HUES64 (cell line): Measurements from ENCODE around the gene SNX24.

Source experiments
- H3K27ac ChIP-seq: 2 replicates; pipeline ENCODE4 v1.7.0; 2013; ENCODE audit warnings: low read depth, low read length, inconsistent platforms
- H3K27me3 ChIP-seq: 2 replicates; pipeline ENCODE4 v1.6.1; 2013; ENCODE audit warnings: mild to moderate bottlenecking, low read length; ENCODE audit not compliant: insufficient read depth
- H3K36me3 ChIP-seq: 2 replicates; pipeline ENCODE4 v1.6.1; 2013; ENCODE audit warnings: mild to moderate bottlenecking, low read length; ENCODE audit not compliant: insufficient read depth
- H3K4me1 ChIP-seq: 2 replicates; pipeline ENCODE4 v1.6.1; 2013; ENCODE audit warnings: mild to moderate bottlenecking, low read length, moderate library complexity; ENCODE audit not compliant: insufficient read depth
- H3K4me3 ChIP-seq: 2 replicates; pipeline ENCODE4 v1.5.1; 2013; ENCODE audit warnings: mild to moderate bottlenecking, low read length, moderate library complexity
- H3K9ac ChIP-seq: 2 replicates; pipeline ENCODE4 v1.6.1; 2013; ENCODE audit warnings: mild to moderate bottlenecking, low read depth, low read length
- H3K9me3 ChIP-seq: 2 replicates; pipeline ENCODE4 v1.6.1; 2013; ENCODE audit warnings: low read depth, low read length; ENCODE audit not compliant: insufficient read depth
- WGBS: fragments of 150-250, 120-280 bp; methylation state at CpG from one replicate; pipeline ENCODE4 v1.1.7; 2013; ENCODE audit warnings: missing lambda C conversion rate; 5-methylcytosine and 5-hydroxymethylcytosine counted together

The SNX24 gene

GRCh38 chr5:122942164-122942914 lies 96.9 kb downstream of the SNX24 start:
- no peak overlapping the region for H3K27ac ChIP-seq
- H3K9me3 ChIP-seq, result no peaks in the 10 kb centered on the region
- H3K9ac ChIP-seq, result no peak overlapping the region
- H3K4me3 ChIP-seq, result no peak overlapping the region
- 85% methylated on average over 7 of the region's 8 CpGs for WGBS
- H3K36me3 ChIP-seq, result no peaks in the 10 kb centered on the region
- peaks cover 12% of the 10 kb centered on the region for H3K4me1 ChIP-seq
- H3K27me3 ChIP-seq, result no peaks in the 10 kb centered on the region

GRCh38 chr5:122943050-122943698 lies 97.8 kb downstream of the SNX24 start:
- 67% methylated on average over 6 of the region's 7 CpGs for WGBS
- peaks cover 8% of the 10 kb centered on the region for H3K4me1 ChIP-seq
- H3K36me3 ChIP-seq, result no peaks in the 10 kb centered on the region
- no peaks in the 10 kb centered on the region for H3K9me3 ChIP-seq
- no peak overlapping the region for H3K27ac ChIP-seq
- no peaks in the 10 kb centered on the region for H3K27me3 ChIP-seq
- no peak overlapping the region for H3K4me3 ChIP-seq
- no peak overlapping the region for H3K9ac ChIP-seq

GRCh38 chr5:122944051-122944450 lies 98.6 kb downstream of the SNX24 start:
- no peaks in the 10 kb centered on the region for H3K9me3 ChIP-seq
- peaks cover 8% of the 10 kb centered on the region for H3K4me1 ChIP-seq
- 95% methylated on average over 1 of the region's 1 CpG for WGBS
- H3K27ac ChIP-seq, result no peak overlapping the region
- H3K27me3 ChIP-seq, result no peaks in the 10 kb centered on the region
- no peak overlapping the region for H3K9ac ChIP-seq
- H3K36me3 ChIP-seq, result no peaks in the 10 kb centered on the region
- H3K4me3 ChIP-seq, result no peak overlapping the region

- H3K4me1 ChIP-seq, result peaks cover 14% of the 10 kb centered on the region
- H3K27me3 ChIP-seq, result no peaks in the 10 kb centered on the region
- no peaks in the 10 kb centered on the region for H3K9me3 ChIP-seq
- no peak overlapping the region for H3K9ac ChIP-seq
- H3K27ac ChIP-seq, result no peak overlapping the region
- no peaks in the 10 kb centered on the region for H3K36me3 ChIP-seq
- no peak overlapping the region for H3K4me3 ChIP-seq
- 87% methylated on average over 1 of the region's 1 CpG for WGBS
Observed at GRCh38 chr5:122947372-122947771, 102.0 kb downstream of the SNX24 start.

GRCh38 chr5:122947772-122948171 lies 102.4 kb downstream of the SNX24 start:
- WGBS, result 81% methylated on average over 3 of the region's 3 CpGs
- Histone ChIP-seq H3K27ac (no peak overlapping the region), H3K4me1 (peaks cover 14% of the 10 kb centered on the region), H3K9me3 (no peaks in the 10 kb centered on the region), H3K27me3 (no peaks in the 10 kb centered on the region), H3K4me3 (no peak overlapping the region), H3K36me3 (no peaks in the 10 kb centered on the region), H3K9ac (no peak overlapping the region)

- no peak overlapping the region for H3K4me3 ChIP-seq
- no peaks in the 10 kb centered on the region for H3K9me3 ChIP-seq
- no peak overlapping the region for H3K9ac ChIP-seq
- H3K36me3 ChIP-seq, result no peaks in the 10 kb centered on the region
- peaks cover 10% of the 10 kb centered on the region for H3K4me1 ChIP-seq
- 93% methylated on average over 2 of the region's 2 CpGs for WGBS
- no peaks in the 10 kb centered on the region for H3K27me3 ChIP-seq
- no peak overlapping the region for H3K27ac ChIP-seq
Observed at GRCh38 chr5:122948319-122948718, 102.9 kb downstream of the SNX24 start.

GRCh38 chr5:122951658-122952057 lies 106.2 kb downstream of the SNX24 start:
- H3K9ac ChIP-seq, result no peak overlapping the region
- no peak overlapping the region for H3K27ac ChIP-seq
- H3K4me1 ChIP-seq, result peaks cover 9% of the 10 kb centered on the region
- no peak overlapping the region for H3K4me3 ChIP-seq
- H3K9me3 ChIP-seq, result no peaks in the 10 kb centered on the region
- H3K27me3 ChIP-seq, result no peaks in the 10 kb centered on the region
- no peaks in the 10 kb centered on the region for H3K36me3 ChIP-seq
- 91% methylated on average over 8 of the region's 8 CpGs for WGBS

- H3K4me3 ChIP-seq, result no peak overlapping the region
- no peak overlapping the region for H3K9ac ChIP-seq
- H3K36me3 ChIP-seq, result no peaks in the 10 kb centered on the region
- no peaks in the 10 kb centered on the region for H3K27me3 ChIP-seq
- H3K27ac ChIP-seq, result no peak overlapping the region
- H3K4me1 ChIP-seq, result peaks cover 10% of the 10 kb centered on the region
- H3K9me3 ChIP-seq, result peaks cover 12% of the 10 kb centered on the region; the same call in 1 of the 2 replicates
Observed at GRCh38 chr5:122954719-122955118, 109.3 kb downstream of the SNX24 start.

GRCh38 chr5:122957457-122957856 lies 112.0 kb downstream of the SNX24 start:
- Histone ChIP-seq H3K36me3 (no peaks in the 10 kb centered on the region), H3K27me3 (no peaks in the 10 kb centered on the region), H3K4me1 (peaks cover 25% of the 10 kb centered on the region), H3K27ac (no peak overlapping the region), H3K9ac (no peak overlapping the region), H3K9me3 (peaks cover 12% of the 10 kb centered on the region; the same call in 1 of the 2 replicates), H3K4me3 (no peak overlapping the region)

GRCh38 chr5:122959740-122960445 lies 114.5 kb downstream of the SNX24 start:
- Histone ChIP-seq H3K27ac (no peak overlapping the region), H3K4me1 (peaks cover 25% of the 10 kb centered on the region), H3K9ac (no peak overlapping the region), H3K4me3 (no peak overlapping the region), H3K27me3 (no peaks in the 10 kb centered on the region), H3K9me3 (peaks cover 12% of the 10 kb centered on the region; the same call in 1 of the 2 replicates), H3K36me3 (no peaks in the 10 kb centered on the region)
- 31% methylated on average over 4 of the region's 4 CpGs for WGBS

- Histone ChIP-seq H3K4me3 (no peak overlapping the region), H3K9me3 (no peaks in the 10 kb centered on the region), H3K9ac (no peak overlapping the region), H3K4me1 (peaks cover 25% of the 10 kb centered on the region), H3K27ac (no peak overlapping the region), H3K36me3 (no peaks in the 10 kb centered on the region), H3K27me3 (no peaks in the 10 kb centered on the region)
Observed at GRCh38 chr5:122963305-122963704, 117.9 kb downstream of the SNX24 start.
